CMK (cell line): ENCODE data around the gene AP3M1.
"Not testable (repeated sequence)": the region's sequence is repeated elsewhere in the genome, so short reads cannot be mapped to it uniquely, and the experiment has no call there.

ENCODE experiments used
- DNase-seq: peaks from one replicate; pipeline ENCODE4 v3.0.0-alpha.2; 2010; ENCODE audit warnings: low read depth

Gene AP3M1

DNA sequence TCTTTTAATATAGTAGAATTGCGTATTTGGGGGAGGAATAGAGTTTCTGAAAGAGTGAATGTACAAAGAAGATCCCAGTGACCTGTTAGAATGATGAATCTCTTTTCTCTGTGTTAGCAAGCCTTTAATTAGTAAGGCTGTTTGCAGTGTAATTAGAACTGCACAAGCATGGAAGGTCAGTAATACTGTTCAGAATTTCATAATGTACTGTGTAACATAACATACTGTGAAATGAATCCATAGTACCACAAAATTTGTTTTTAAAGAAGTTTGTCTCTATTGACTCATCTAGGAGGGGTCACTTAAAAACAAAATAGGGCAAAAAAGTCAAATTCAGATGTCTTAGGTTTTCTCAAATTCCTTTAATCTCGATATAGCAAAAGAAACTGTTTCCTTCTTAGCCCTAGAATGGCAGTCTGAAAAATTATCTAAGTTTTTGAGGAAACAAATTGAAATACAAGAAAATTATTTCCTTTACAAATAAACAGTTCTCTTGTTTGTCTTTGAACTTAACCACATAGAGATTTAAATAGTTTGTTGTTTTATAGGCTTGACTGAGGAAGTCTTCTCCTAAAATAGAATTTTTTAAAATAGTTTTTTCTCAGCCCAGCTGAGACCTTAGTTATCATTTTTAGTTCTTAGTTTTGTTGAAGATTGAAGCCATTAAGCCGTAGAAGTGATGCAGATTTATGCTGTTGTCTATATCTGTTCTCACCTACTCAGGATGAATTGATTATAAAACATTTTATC is 12.9 kb upstream of the AP3M1 start:
- DNase-seq: no peak

DNA sequence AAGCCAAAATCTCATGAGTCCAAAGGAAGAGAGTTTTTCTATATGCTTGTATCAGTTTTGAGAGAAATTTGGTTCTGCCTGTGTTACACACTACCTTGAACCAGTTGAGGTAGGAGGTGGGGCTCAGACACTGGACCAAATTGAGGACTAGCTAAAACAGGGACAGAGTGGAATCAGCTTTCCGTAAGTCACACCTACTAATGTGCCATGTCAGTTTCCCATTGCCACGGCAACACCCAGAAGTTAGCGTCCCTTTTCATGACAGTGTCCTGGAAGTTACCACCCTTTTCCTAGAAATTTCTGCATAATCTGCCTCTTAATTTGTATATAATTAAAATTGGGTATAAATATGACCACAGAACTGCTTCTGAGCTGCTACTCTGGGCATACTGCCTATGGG is 9.4 kb upstream of the AP3M1 start:
- DNase-seq: no peak

DNA sequence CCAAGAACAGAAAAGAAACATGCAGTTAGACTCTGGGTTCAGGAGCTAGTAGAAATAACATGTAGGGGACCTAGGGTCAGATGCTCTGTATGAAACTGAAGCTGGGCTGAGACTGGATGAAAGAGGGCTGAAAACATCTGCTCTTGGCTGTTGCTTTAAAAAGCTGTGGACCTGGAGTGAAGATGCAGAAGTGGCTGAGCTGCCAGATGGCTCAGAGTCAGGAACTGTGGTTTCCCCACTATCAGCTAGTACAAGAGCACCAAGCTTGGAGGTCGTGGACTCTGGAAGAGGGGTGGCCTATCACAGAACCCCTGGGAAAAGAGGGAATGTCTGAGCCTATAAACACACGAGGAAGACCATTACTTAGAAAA is 6.3 kb upstream of the AP3M1 start:
- DNase-seq: peak; percentile 68

DNA sequence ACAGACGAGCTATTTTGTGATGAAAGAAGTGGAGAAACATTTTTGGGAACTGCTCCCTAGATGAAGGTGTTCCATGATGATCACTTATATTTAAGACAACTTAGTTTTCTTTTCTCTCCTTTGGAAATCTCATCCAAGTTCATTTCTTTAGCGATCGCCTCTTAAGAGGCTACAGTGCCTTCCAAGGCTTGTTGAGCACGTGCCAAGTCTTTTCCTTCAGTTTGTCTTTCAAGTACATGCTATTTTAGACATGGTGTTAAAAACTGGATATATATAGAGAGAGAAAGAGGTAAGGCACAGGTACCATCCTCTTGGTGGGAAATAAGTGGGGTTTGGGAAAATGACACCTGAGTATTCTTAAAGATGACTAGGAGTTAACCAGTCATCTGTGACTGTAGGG is 3.0 kb upstream of the AP3M1 start:
- DNase-seq: no peak

DNA sequence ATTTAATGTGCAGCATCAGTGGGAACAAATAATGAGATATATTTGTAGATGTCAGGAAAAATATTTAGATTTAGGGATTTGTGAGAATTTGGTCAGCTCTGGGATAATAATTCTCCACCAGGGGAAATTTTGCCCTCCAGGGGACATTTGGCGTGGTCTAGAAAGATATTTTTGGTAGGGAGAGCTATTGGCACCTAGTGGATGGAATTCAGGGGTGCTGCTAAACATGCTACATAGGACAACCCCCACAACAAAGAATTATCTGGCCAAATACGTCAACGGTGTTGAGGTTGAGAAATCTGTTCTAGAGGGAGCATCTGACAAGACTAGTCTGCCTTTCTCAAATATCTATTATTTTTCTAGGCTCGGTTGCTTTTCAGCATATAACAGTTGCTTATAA is 2.5 kb upstream of the AP3M1 start:
- no peak for DNase-seq

DNA sequence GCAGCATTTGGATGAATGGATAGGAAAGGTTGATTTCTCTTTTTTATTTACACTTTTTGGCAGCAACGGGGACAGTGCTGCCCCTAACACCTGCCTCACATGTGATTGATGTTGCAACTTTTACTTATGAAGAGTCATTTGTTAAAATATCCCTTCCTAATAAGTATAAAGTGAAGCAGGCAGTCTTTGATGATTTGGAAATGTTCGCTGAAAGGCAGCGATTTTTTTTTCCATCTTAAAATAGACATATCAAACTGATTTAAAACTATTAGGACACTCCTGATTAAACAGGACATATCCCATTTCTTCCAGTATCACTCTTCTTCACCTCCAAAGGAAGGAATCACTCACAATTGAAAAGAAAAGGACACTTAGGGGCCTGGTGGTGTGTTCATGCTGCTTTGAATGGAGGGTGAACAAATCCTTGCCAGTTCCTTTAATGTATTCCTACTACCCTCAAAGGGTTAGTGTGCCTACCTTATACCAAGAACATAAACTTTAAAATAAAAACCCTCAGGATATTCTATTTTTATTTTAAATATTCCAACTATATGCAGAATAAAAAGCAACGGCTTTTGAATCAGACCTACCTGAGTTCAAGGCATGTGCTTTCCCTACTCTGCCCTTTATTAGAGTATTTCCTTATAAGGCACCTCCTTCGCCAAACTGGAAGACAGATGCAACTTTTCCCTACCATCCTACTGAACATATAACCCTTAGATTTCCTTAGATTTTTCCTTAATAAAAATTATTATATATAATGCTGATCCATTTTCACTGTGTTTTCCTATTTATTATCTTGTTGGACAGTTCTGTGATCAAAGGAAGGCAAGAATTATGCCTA is 1.5 kb upstream of the AP3M1 start:
- DNase-seq: no peak

DNA sequence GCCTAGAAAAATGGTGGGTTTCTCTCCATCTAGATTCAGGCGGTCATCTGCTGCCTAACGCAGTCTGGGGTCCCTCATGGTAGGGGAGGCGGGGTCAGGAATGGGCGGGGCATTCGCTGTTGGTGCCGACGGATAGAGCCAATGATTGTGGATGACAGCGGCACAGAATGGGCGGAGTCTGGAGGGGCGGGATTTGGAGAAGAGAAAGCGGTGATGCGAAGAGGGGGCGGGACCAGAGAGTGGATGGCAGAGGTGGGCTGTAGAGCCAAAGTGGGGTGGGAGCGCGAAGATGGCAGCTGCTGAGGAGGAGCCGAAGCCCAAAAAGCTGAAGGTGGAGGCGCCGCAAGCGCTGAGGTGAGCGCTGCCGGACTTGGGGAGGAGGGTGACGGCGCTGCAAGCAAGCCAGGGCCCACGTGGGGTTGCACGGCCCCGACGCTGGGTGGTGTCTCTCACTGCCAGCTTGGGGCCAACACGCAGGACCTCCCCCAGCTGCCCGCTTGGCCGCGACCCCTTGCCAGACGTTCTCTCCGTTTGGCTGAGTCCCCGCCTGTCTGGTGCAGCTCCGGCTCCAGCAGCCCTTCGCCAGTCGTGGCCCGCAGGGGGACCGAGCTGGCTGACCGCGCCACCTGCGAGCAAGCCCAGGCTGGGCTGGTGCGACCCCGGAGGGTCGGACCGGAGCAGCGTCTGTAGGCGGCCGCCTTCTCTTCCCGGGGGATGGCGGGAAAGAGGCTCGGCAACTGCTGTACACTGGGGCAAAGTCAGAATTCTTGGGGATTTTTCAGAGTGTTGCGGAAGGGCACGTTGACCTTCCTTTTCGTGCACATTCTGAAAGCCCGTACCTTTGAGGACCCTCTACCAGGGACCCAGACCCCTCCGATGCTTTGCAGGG is 606 bp upstream of the AP3M1 start, which contains the start of gene ADK:
Gene ADK, plus strand, starts transcription at position 232 of the 889 bp plus-strand sequence. Its CDS starts 58 bp downstream, at position 290.
- DNase-seq: peak; percentile 95

DNA sequence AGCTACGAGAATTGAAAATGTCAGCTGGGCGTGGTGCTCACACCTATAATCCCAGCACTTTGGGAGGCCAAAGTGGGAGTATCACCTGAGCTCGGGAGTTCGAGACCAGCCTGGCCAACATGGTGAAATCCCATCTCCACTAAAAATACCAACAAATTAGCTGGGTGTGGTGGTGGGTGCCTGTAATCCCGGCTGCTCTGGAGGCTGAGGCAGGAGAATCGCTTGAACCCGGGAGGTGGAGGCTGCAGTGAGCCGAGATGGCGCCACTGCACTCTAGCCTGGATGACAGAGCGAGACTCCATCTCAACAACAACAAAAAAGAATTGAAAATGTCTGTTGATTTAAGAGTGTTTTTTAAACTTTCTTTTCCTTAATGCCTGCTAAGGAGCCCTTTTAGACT is 3.6 kb downstream of the AP3M1 start:
- DNase-seq: not testable (repeated sequence)

DNA sequence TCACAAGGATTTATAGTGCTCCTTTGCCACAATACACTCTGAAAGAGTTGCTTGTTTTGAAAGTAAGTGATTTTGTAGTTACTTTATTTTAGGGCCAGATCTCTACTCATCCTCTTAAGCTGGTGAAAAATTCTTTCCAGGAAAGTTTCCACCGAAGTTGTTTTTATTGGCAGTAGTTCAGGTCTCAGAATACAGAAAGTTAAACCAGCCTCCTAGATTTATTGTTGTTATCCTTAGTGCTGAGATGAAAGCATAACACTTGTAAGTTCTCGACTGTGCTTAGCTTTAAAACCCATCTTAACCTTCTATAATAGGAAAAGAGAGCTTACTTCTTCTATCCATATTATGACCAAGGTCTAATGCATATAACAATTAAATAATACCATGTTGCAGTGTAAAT is 5.5 kb downstream of the AP3M1 start:
- DNase-seq: no peak

DNA sequence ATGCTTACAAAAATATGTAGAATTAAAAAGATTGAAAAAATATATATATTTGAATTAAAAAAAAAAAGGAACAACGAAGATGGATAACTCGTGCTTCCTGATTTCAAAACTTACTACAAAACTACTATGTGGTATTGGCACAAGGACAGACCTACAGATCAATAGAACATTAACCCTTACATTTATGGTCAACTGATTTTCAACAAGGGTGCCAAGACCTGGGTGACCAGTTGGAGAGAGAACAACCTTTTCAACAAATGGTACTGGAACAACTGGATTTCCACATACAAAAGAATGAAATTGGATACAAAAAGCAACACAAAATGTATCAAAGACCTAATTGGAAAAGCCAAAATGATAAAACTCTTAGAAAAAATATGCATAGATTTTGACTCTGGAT is 10.1 kb downstream of the AP3M1 start:
- no peak for DNase-seq

DNA sequence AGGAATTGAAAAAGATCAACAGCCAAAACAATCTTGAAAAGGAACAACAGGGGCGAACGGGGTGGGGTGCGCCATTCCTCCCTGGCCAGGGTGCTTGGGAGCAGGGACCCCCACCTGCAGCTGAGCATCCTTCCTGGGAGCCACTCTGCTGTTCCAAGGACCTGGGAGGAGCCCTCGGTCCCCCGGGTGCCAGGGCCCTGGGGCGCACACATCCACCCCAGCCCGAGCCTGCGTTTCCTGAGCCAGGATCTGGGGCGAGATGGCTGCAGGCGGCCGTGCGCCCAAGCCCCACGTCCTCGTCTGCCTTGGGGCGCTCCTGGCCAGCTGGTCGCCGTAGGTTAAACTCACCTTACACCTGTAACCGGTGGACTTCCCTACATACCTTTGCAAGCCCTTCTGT is 10.6 kb downstream of the AP3M1 start:
- no peak for DNase-seq

DNA sequence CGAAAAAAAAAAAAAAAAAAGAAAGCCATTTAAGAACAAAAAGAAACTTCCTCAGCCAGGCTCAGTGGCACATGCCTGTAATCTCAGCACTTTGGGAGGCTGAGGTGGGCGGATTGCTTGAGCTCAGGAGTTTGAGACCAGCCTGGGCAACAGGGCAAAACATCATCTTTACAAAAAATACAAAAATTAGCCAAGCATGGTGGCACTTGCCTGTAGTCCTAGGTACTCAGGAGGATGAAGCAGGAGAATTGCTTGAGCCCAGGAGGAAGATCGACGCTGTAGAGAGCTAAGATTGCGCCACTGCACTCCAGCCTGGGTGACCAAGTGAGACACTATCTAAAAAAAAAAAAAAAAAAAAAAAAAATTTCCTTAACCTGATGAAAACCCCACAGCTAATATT is 12.0 kb downstream of the AP3M1 start:
- DNase-seq: not testable (repeated sequence)

DNA sequence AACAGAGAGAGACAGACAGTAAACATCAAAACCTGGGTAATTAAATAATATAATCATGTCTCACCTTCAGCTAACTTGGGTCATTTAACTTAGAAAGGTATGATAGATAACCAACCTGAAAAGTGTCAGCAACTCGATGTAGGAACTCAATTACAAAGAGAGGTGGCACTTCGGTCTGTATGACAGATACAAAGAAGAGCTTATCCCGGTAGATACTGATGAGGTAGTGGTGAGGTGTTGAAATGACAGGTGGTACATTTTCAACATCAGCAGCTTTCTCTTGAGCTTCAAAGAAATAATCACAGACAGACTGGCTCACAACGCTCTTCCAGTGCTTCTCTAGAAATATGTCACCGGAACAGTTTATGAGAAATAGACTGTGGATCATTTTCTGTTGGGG is 12.6 kb downstream of the AP3M1 start:
- no peak for DNase-seq

DNA sequence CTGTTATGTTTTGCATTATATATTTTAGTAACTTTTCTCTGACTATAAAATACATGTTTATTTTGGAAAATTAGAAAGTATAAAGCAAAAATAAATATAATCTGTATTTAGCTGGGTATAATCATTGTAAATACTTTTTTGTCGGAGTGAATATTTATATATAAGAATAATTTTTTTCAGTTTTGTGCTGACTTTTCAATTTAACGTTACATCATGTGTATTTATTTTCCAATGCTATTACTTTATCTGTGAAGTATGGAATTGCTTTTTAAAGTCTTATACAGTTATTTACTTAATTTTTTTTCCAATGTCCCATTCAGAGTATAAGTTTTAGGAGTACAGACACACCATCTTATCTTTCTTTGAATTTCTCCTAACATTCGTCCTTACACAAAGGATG is 15.2 kb downstream of the AP3M1 start:
- no peak for DNase-seq

DNA sequence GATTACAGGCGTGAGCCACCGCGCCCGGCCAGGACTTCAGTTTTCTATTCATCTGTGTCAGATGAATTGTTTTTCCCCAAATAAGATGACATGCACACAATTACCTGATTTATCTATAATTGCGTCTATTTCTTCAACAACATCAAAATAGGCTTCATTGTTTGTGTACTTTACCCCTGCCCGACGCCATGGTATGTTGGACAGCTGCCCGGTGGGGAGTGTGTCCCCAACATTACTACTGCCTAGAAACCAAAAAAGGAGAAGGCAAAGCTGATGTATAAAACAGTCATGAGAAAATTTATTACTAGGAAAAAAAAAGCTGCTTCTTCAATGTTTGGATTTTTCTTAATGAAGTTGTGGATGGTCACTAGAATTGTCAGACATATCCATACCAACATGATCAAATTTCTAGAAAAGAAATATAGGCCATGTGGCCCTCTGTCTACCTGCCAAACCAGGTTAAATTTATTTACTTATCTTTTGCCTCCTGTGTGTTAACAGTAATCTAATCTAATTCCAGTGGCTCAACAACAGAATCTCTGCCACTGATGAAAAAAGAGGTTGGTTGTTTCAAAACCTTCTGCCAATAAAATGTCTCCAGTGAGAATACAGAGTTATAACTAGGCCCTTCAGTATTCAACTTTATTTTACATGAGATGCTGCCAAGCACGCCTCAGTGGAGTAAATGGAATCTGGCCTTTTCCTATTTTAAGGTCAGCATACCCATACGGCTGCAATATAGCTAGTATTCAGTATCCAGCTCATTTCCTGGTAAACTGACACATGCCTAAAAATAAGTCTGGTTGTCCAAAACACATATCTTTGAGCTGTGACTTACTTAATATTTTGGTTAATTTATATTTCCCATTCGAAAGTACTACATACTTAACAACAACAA is 16.5 kb downstream of the AP3M1 start:
- no peak for DNase-seq

DNA sequence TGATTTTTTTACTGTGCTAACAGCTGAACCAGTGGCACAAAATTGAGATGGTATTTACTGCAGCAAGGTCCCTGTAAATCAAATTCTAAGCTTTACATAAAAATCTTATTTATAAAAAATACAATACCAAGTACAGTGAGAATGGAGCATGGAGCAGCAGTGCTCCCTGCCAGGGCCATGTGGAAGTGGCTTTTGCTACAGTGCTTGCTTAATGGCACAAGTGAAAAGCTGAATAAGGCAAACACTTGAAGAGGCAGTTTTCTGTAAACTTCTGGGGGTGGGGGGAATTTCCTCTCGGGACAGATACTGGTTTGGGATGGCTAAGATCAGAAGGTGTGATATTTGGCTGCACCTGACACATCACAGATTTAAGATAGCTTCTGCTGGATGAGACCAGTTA is 27.5 kb downstream of the AP3M1 start:
- no peak for DNase-seq

DNA sequence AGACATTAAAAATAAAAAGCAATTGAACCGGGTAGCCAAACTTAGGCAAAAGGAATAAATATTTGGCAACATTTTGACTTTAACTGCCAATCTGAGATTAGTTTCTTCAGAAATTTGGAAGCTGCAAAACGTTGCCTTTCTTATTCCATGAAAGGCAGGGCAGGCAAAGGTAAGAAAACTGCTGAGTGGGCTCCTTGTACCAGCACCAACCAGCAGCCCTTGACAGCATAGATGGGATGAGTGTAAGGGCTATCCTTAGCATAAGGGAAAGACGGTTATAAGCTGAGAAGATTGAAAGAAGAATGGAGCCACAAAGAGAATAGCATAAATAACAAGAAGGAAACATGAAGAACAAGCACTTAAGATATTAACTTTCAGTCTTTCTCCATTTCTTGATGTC is 28.6 kb downstream of the AP3M1 start:
- DNase-seq: no peak

DNA sequence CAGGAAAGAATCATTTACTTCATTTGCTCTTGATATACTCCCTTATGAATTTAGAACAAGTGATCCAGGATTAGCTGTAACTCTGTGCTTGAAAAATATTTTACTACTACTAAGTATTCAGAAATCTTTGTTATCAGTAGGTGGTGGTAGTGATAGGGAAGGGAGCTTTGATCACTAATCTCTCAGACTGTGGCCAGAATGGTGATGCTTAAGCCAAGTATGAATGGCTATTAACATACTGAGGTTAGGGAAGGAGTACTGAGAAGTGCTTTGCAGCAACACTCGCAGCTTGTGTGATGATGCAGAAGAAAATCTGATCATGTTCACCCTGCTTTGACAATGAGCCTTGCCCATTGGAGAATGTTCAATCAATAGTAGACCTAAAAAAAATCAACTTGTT is 29.3 kb downstream of the AP3M1 start:
- no peak for DNase-seq

DNA sequence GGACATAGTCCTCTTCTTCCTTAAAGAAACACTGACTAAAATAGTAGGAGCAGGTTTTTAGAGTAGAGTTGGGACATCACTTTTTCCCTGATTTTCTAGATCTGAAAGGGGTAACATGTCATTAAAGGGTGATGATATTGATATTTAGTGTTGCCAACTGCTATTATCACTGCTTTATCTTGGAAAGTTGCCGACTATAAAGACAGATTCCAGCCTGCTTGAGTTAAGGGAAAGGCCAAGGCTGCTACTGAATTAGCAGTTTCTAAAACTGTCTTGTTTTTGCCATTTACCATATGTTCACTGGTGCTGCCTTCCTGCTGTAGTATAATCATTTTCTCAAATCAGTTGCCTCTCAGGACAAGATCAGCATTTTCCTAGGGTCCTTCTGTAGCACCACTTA is 29.7 kb downstream of the AP3M1 start:
- DNase-seq: no peak

DNA sequence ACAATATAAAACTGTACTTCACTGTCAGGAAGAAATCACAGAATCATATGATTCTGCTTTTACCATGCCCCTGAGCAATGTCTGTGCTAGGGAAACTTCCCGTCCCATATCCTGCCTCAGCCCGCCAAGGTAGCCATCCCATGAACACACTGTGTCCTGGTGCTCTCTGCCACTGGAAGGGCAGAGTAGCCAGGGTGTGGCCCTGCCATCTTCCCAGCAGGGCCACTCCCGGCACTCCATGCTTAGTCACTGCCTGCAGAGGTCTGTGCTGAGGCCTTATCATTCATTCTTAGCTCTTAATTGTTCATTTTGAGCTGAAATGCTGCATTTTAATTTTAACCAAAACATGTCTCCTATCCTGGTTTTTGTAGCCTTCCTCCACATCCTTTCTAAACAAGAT is 31.8 kb downstream of the AP3M1 start:
- DNase-seq: no peak

DNA sequence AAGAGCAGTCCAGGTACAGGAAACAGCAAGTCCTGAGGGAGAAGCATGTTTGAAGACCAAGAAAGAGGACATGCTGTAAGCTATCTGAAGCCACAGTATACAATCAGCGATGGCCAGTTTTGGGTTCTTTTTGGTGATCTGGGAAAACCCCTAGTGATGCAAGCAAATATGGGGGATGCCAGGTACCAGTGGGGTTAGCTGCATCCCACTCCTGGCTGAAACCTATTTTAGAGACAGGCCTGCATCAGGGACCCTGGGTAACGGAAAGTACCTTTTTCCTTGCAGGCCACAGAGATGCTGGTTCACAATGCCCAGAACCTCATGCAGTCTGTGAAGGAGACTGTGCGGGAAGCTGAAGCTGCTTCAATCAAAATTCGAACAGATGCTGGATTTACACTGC is 32.9 kb downstream of the AP3M1 start:
- DNase-seq: no peak

DNA sequence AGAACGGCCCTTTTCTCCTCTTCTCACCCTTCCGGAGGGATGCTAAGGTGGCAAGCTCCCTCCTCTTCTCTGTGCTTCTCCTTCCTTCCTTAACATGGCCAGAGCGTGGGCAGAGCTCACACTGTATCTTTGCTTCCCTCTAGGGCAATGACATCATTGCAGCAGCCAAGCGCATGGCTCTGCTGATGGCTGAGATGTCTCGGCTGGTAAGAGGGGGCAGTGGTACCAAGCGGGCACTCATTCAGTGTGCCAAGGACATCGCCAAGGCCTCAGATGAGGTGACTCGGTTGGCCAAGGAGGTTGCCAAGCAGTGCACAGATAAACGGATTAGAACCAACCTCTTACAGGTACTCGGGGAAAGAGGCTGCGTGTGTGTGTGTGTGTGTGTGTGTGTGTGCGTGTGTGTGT is 36.6 kb downstream of the AP3M1 start:
- DNase-seq: no peak
